GM12878 (cell line): ENCODE results near the gene PAPPA. TPM values are rescaled to one million over a fixed set of nuclear protein-coding genes. Genes with fewer than 3 reads are reported as not detected.

Experiments used
- ATAC-seq: fragments of 200-7000 bp; cut with Tn5 transposase; 3 replicates; pipeline ENCODE4 v1.9.1; 2020; ENCODE audit warnings: mild to moderate bottlenecking, moderate library complexity
- BruUV-seq: library from RNA; stranded (reverse); fragments of 400-500 nt; replicated peaks from 2 replicates; lab custom pipeline; 2021; lab: Mats Ljungman, UMichigan
- CTCF ChIA-PET: fragments of 300-600 bp; sonication (Branson Sonifier 250); formaldehyde crosslinking; extraction: SDS; loops from one replicate; lab custom pipeline; 2021; ENCODE audit warnings: inconsistent platforms; lab: Yijun Ruan, JAX
- POLR2A ChIA-PET: fragments of 350-600 bp; formaldehyde crosslinking; extraction: SDS; loops from one replicate; lab custom pipeline; 2021; ENCODE audit warnings: inconsistent platforms; lab: Charles Lee
- RAD21 ChIA-PET: fragments of 300-600 bp; sonication (Branson Sonifier 250); formaldehyde crosslinking; loops from one replicate; lab custom pipeline; 2023; ENCODE audit warnings: antibody characterized with exemption; ENCODE audit not compliant: unreplicated experiment; lab: Charles Lee
- SMC1A ChIA-PET: fragments of 300-600 bp; sonication (Branson Sonifier 250); formaldehyde crosslinking; loops from one replicate; lab custom pipeline; 2023; ENCODE audit not compliant: unreplicated experiment, uncharacterized antibody; lab: Charles Lee
- DNase-seq: peaks from one replicate; pipeline ENCODE4 v3.0.0-alpha.2; 2011; ENCODE audit warnings: low read depth, low spot score
- FAIRE-seq: peaks from 3 replicates; lab custom pipeline; 2011; peaks lifted over from hg19 to GRCh38; lab: Jason Lieb, UNC
- H2AFZ ChIP-seq: 2 replicates; pipeline ENCODE4 v1.6.0; 2011; ENCODE audit warnings: low read depth, low read length, control low read depth; ENCODE audit not compliant: control insufficient read depth
- H3K27ac ChIP-seq: 2 replicates; pipeline ENCODE4 v1.5.1; 2011; ENCODE audit warnings: control low read depth; ENCODE audit not compliant: control insufficient read depth, insufficient read depth
- H3K27me3 ChIP-seq, 2 experiments: replicated peaks in 1 of 2; 2 replicates each; pipeline versions ENCODE4 v1.6.0 to v1.6.1; 2011; ENCODE audit warnings: low read length in 1 of 2; ENCODE audit not compliant: control insufficient read depth in 2 of 2, insufficient read depth in 2 of 2
- H3K36me3 ChIP-seq, 2 experiments: 2 replicates each; pipeline ENCODE4 v1.5.1; 2011; ENCODE audit warnings: low read length in 1 of 2; ENCODE audit not compliant: control insufficient read depth in 2 of 2, insufficient read depth in 2 of 2
- H3K4me1 ChIP-seq: 2 replicates; pipeline ENCODE4 v1.6.1; 2011; ENCODE audit warnings: mild to moderate bottlenecking, low read length, moderate library complexity, mixed read lengths; ENCODE audit not compliant: control insufficient read depth, insufficient read depth
- H3K4me2 ChIP-seq: 2 replicates; pipeline ENCODE4 v1.6.0; 2011; ENCODE audit warnings: control low read depth; ENCODE audit not compliant: control insufficient read depth, insufficient read depth
- H3K4me3 ChIP-seq: fragments of 200-600 bp; sonication (generic); 2 replicates; pipeline ENCODE4 v1.5.1; 2016
- H3K79me2 ChIP-seq: 2 replicates; pipeline ENCODE4 v1.6.0; 2011; ENCODE audit warnings: low read length; ENCODE audit not compliant: control insufficient read depth, insufficient read depth
- H3K9ac ChIP-seq: 2 replicates; pipeline ENCODE4 v1.8.0; 2011; ENCODE audit warnings: low read length, control low read depth, mixed read lengths; ENCODE audit not compliant: control insufficient read depth, insufficient read depth
- H3K9me3 ChIP-seq: replicated peaks from 3 replicates; pipeline ENCODE4 v1.5.1; 2011; ENCODE audit warnings: mild to moderate bottlenecking, low read length; ENCODE audit not compliant: control insufficient read depth, insufficient read depth
- H4K20me1 ChIP-seq: 2 replicates; pipeline ENCODE4 v1.6.0; 2011; ENCODE audit not compliant: control insufficient read depth, insufficient read depth
- EP300 ChIP-seq, 2 experiments: fragments of 150-350 bp in 1 of 2; IDR thresholded peaks; 2 replicates each; pipeline ENCODE4 v1.6.1; 2011 to 2012; ENCODE audit warnings: low read depth in 2 of 2, low read length in 2 of 2, borderline replicate concordance in 1 of 2, improper control_type of control experiment in 1 of 2, inconsistent platforms in 1 of 2; ENCODE audit not compliant: control insufficient read depth in 1 of 2
- HCFC1 ChIP-seq: fragments of 150-350 bp; IDR thresholded peaks from 2 replicates; pipeline ENCODE4 v1.6.1; 2014; ENCODE audit warnings: low read length
- HDAC6 ChIP-seq: fragments of 200-600 bp; sonication (generic); IDR thresholded peaks from one replicate; pipeline ENCODE4 v1.8.0; 2017; ENCODE audit warnings: antibody characterized with exemption; ENCODE audit not compliant: unreplicated experiment
- MEF2A ChIP-seq: IDR thresholded peaks from 2 replicates; pipeline ENCODE4 v1.6.1; 2011; ENCODE audit warnings: low read depth, mild to moderate bottlenecking, low read length, moderate library complexity; ENCODE audit not compliant: insufficient read depth
- RELA ChIP-seq: fragments of 450-650 bp; IDR thresholded peaks from 2 replicates; pipeline ENCODE4 v1.8.0; 2014; ENCODE audit warnings: borderline replicate concordance; ENCODE audit not compliant: partially characterized antibody
- WRNIP1 ChIP-seq: IDR thresholded peaks from 2 replicates; pipeline ENCODE4 v1.6.1; 2011; ENCODE audit warnings: low read depth, low read length, improper control_type of control experiment, borderline replicate concordance
- ZZZ3 ChIP-seq: IDR thresholded peaks from 2 replicates; pipeline ENCODE4 v1.6.1; 2011; ENCODE audit warnings: low read depth; ENCODE audit not compliant: control insufficient read depth, insufficient read length
- WGBS: methylation state at CpG from one replicate; pipeline ENCODE4 v1.1.6; 2016; ENCODE audit warnings: low lambda C conversion rate; ENCODE audit not compliant: insufficient replicate concordance, insufficient coverage; ENCODE audit errors: missing lambda C conversion rate; 5-methylcytosine and 5-hydroxymethylcytosine counted together
- in situ Hi-C: fragments of 300-500 bp; cut with MboI; formaldehyde crosslinking; loops from 9 replicates; pipeline ENCODE4 v1.14.3; 2018; ENCODE audit warnings: mixed read lengths
- intact Hi-C: fragments of 100-400 bp; cut with micrococcal nuclease; formaldehyde crosslinking; loops from one replicate; pipeline ENCODE4 v1.14.2; 2022; ENCODE audit not compliant: unreplicated experiment
- polyA plus RNA-seq, 11 experiments: library from polyadenylated mRNA; depleted of rRNA in 4 of 11; unstranded in 6 of 11; stranded (reverse) in 5 of 11; fragments of >200 nt; fragmentation: Nextera tagmentation in 4 of 11; fragmentation: Illumina TruSeq in 1 of 11; extraction: Ambion mirVana in 4 of 11; extraction: Trizol in 1 of 11; gene quantifications; 1 replicate in 1 of 11; 2 replicates in 10 of 11; pipeline versions ENCODE4 v1.2.1 to v1.2.3, GENCODE V29; 2011 to 2016; ENCODE audit warnings: inconsistent platforms in 2 of 11, missing spikeins in 2 of 11, low read depth in 1 of 11
- total RNA-seq, 4 experiments: library from RNA; depleted of rRNA in 3 of 4; stranded (reverse); fragments of >200 nt in 3 of 4; fragmentation: Illumina TruSeq in 1 of 4; extraction: Trizol in 1 of 4; gene quantifications; 2 replicates each; pipeline versions ENCODE4 v1.2.1 to v1.2.3, GENCODE V29; 2013 to 2021
- TF ChIP-seq, protein P1 (sequence below), 3 experiments: IDR thresholded peaks in 2 of 3; conservative IDR thresholded peaks in 1 of 3; 2 replicates each; pipeline ENCODE4 v1.5.1; 2011; ENCODE audit warnings: low read depth in 3 of 3, low read length in 3 of 3, mild to moderate bottlenecking in 3 of 3, control low read depth in 2 of 3, moderate library complexity in 2 of 3, inconsistent platforms in 1 of 3, mixed read lengths in 1 of 3; ENCODE audit not compliant: control insufficient read depth in 2 of 3, insufficient read depth in 1 of 3; ENCODE audit errors: extremely low read depth in 1 of 3
- TF ChIP-seq, protein P2 (sequence below): fragments of 450-650 bp; IDR thresholded peaks from 2 replicates; pipeline ENCODE4 v1.6.1; 2017; ENCODE audit warnings: mild to moderate bottlenecking, low read depth, inconsistent platforms; ENCODE audit not compliant: poor library complexity, severe bottlenecking
- TF ChIP-seq, protein P3 (sequence below): IDR thresholded peaks from 2 replicates; pipeline ENCODE4 v1.6.1; 2012; ENCODE audit warnings: low read length, inconsistent platforms

The PAPPA gene
- total and polyA plus RNA-seq, 10 of the 15 experiments (the other 5 are each of a cell fraction or from before 2014, with no cell fraction given): under 0.01 to 0.19 (median 0.02) TPM; not detected in 4

DNA sequence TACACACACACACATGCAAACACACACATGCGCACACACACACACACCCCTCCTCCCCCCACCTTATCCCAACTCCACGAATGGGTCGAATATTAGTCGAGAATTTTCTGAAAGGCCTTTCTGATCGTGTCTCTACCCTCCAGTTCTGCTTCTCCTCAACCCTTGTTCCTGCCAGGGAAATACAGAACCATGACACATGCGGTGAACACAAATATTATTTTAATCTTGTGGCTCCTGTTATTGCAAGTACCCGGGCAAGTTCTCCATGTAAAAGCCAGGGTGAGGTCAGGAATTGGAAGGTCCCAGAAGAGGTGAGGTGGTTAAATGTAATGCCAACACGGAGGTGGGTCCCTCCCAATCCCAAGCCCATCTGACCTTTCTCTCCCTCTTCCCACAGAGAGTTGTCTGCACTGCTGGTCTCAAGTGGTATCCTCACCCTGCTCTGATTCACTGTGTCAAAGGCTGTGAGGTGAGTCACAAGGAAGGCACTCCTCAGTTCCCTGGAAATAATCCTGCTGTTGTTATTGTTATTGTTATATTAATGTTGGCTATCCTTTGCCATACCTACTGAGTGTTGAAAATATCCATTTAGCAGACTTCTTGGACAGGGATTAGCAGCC is 223.7 kb downstream of the PAPPA start (continued):
- TF ChIP-seq, protein P1, sequence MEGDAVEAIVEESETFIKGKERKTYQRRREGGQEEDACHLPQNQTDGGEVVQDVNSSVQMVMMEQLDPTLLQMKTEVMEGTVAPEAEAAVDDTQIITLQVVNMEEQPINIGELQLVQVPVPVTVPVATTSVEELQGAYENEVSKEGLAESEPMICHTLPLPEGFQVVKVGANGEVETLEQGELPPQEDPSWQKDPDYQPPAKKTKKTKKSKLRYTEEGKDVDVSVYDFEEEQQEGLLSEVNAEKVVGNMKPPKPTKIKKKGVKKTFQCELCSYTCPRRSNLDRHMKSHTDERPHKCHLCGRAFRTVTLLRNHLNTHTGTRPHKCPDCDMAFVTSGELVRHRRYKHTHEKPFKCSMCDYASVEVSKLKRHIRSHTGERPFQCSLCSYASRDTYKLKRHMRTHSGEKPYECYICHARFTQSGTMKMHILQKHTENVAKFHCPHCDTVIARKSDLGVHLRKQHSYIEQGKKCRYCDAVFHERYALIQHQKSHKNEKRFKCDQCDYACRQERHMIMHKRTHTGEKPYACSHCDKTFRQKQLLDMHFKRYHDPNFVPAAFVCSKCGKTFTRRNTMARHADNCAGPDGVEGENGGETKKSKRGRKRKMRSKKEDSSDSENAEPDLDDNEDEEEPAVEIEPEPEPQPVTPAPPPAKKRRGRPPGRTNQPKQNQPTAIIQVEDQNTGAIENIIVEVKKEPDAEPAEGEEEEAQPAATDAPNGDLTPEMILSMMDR (IDR thresholded peaks at IDR 0.05 in 2 of 3, conservative IDR thresholded peaks at IDR 0.05 in 1 of 3; ENCODE audit: control insufficient read depth in 2 of 3, extremely low read depth in 1 of 3, insufficient read depth in 1 of 3, low read depth in 3 of 3, low read length in 3 of 3): no peak
- TF ChIP-seq HDAC6 (no peak), WRNIP1 (no peak), MEF2A (no peak), EP300 (IDR thresholded peaks at IDR 0.05; ENCODE audit: borderline replicate concordance in 1 of 2, control insufficient read depth in 1 of 2, low read depth in 2 of 2, low read length in 2 of 2) (no peak)

DNA sequence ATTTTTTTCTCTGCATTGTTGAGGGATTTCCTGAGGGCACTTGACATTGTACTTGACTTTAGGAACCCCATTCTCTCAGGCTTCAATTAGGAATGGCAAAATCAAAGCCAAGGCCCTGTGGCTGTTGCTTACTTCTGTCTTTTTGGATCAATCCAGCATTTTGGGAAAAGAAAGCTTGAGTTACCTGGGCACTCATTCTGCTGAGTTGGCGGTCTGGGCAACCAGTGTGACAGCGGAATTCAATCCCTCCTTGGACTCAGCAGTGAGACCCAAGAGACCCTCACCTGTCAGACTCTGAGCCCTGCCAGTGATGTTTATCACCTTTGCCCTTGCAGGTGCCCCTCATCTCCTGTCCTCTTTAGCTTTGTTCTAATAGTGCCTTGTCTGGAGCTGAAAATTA is 225.3 kb downstream of the PAPPA start:
- H3K9me3 ChIP-seq: no peaks in the 10 kb centered on the region
- H3K4me3 ChIP-seq: no peak overlapping the region
- no peaks in the 10 kb centered on the region for H3K36me3 ChIP-seq
- ChIA-PET POLR2A (no interaction called here), CTCF (no interaction called here), RAD21 (no interaction called here), SMC1A (no interaction called here)
- no peaks in the 10 kb centered on the region for H3K4me1 ChIP-seq
- no peaks in the 10 kb centered on the region for H3K27me3 ChIP-seq
- BruUV-seq: no TSS peak
- 11% methylated on average over 2 of the region's 2 CpGs for WGBS
- intact Hi-C loops (no loop called here), in situ Hi-C loops (no loop called here)
- no peak for ATAC-seq
- no peak overlapping the region for H2AFZ ChIP-seq
- no peaks in the 10 kb centered on the region for H3K79me2 ChIP-seq
- H3K9ac ChIP-seq: no peak overlapping the region
- no peak overlapping the region for H3K4me2 ChIP-seq
- no peak for TF ChIP-seq HCFC1
- TF ChIP-seq, protein P2, sequence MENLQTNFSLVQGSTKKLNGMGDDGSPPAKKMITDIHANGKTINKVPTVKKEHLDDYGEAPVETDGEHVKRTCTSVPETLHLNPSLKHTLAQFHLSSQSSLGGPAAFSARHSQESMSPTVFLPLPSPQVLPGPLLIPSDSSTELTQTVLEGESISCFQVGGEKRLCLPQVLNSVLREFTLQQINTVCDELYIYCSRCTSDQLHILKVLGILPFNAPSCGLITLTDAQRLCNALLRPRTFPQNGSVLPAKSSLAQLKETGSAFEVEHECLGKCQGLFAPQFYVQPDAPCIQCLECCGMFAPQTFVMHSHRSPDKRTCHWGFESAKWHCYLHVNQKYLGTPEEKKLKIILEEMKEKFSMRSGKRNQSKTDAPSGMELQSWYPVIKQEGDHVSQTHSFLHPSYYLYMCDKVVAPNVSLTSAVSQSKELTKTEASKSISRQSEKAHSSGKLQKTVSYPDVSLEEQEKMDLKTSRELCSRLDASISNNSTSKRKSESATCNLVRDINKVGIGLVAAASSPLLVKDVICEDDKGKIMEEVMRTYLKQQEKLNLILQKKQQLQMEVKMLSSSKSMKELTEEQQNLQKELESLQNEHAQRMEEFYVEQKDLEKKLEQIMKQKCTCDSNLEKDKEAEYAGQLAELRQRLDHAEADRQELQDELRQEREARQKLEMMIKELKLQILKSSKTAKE: no peak
- no peak for TF ChIP-seq RELA
- TF ChIP-seq, protein P3, sequence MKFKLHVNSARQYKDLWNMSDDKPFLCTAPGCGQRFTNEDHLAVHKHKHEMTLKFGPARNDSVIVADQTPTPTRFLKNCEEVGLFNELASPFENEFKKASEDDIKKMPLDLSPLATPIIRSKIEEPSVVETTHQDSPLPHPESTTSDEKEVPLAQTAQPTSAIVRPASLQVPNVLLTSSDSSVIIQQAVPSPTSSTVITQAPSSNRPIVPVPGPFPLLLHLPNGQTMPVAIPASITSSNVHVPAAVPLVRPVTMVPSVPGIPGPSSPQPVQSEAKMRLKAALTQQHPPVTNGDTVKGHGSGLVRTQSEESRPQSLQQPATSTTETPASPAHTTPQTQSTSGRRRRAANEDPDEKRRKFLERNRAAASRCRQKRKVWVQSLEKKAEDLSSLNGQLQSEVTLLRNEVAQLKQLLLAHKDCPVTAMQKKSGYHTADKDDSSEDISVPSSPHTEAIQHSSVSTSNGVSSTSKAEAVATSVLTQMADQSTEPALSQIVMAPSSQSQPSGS: no peak
- no peak for TF ChIP-seq ZZZ3
- DNase-seq: no peak
- H4K20me1 ChIP-seq: no peaks in the 10 kb centered on the region
- no peak overlapping the region for H3K27ac ChIP-seq
- no peak for FAIRE-seq
